Vagina (tissue), 2 donors: Measurements from ENCODE around the gene HECW1. TPM values are rescaled to one million over a fixed set of nuclear protein-coding genes. Genes with fewer than 3 reads are reported as not detected.

Experiments used
- DNase-seq, 2 donors: peaks; one replicate each; pipeline ENCODE4 v3.0.0-alpha.2; 2017; ENCODE audit errors: extremely low spot score in 2 of 2
- H3K27ac ChIP-seq: fragments of 200-600 bp; sonication (generic); one replicate; pipeline ENCODE4 v1.5.1; 2019
- H3K27me3 ChIP-seq: fragments of 200-600 bp; sonication (generic); one replicate; pipeline ENCODE4 v1.5.1; 2019
- H3K36me3 ChIP-seq, 2 donors: fragments of 200-600 bp; sonication (generic); one replicate each; pipeline ENCODE4 v1.5.1; 2017 to 2019
- H3K4me1 ChIP-seq: fragments of 200-600 bp; sonication (generic); one replicate; pipeline ENCODE4 v1.5.1; 2019
- H3K4me3 ChIP-seq, 2 donors: fragments of 200-600 bp; sonication (generic); 1 replicate in 1 of 2; 2 replicates in 1 of 2; pipeline ENCODE4 v1.5.1; 2016 to 2019
- H3K9me3 ChIP-seq: fragments of 200-600 bp; sonication (generic); one replicate; pipeline ENCODE4 v1.5.1; 2019
- POLR2A ChIP-seq, 2 donors: fragments of 450-650 bp; IDR thresholded peaks; one replicate each; pipeline ENCODE4 v1.6.1; 2017; ENCODE audit warnings: antibody characterized with exemption in 2 of 2, mild to moderate bottlenecking in 2 of 2, moderate library complexity in 2 of 2
- POLR2AphosphoS5 ChIP-seq, 2 donors: sonication (generic); formaldehyde crosslinking; IDR thresholded peaks; one replicate each; pipeline ENCODE4 v1.9.0; 2017; ENCODE audit warnings: antibody characterized with exemption in 2 of 2, mild to moderate bottlenecking in 2 of 2, low read depth in 1 of 2; ENCODE audit not compliant: insufficient read depth in 1 of 2
- intact Hi-C: fragments of 100-400 bp; cut with DNase I; formaldehyde crosslinking; loops from one replicate; pipeline ENCODE4 v1.15.1; 2023
- total RNA-seq: library from RNA; depleted of rRNA; stranded (reverse); fragments of >200 nt; gene quantifications from one replicate; pipeline ENCODE4 v1.2.3, GENCODE V29; 2016
- TF ChIP-seq, protein P1 (sequence below), 3 experiments: fragments of 450-650 bp in 2 of 3; fragments of 200-600 bp in 1 of 3; sonication (generic) in 1 of 3; IDR thresholded peaks; one replicate each; pipeline ENCODE4 v1.5.1; 2017 to 2019; ENCODE audit warnings: antibody characterized with exemption in 3 of 3, mild to moderate bottlenecking in 2 of 3, moderate library complexity in 2 of 3

The HECW1 gene
- total RNA-seq, 1 donor from 2014 or later = 2.5 TPM

DNA sequence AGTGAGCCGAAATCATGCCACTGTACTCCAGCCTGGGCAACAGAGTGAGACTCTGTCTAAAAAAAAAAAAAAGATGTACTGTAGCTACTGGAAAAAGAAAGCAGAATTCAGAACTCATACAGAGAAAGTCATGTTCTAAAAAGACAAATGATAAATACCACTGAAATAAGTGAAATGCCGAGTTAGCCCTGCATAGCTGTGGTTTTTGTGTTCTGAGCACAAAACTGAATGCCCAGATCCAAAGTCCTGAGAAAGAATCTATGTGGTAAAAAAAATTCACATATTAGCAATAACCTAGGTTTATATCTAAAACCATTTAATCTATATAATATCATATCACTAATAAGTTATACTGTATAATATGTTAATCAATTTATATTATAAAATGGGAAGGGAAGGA is 29.3 kb upstream of the HECW1 start:
- DNase-seq = no peak
- Histone ChIP-seq H3K36me3 (no peaks in the 10 kb centered on the region), H3K27me3 (no peaks in the 10 kb centered on the region), H3K4me1 (no peaks in the 10 kb centered on the region), H3K27ac (no peak overlapping the region), H3K9me3 (no peaks in the 10 kb centered on the region), H3K4me3 (no peak overlapping the region)
- TF ChIP-seq, protein P1, sequence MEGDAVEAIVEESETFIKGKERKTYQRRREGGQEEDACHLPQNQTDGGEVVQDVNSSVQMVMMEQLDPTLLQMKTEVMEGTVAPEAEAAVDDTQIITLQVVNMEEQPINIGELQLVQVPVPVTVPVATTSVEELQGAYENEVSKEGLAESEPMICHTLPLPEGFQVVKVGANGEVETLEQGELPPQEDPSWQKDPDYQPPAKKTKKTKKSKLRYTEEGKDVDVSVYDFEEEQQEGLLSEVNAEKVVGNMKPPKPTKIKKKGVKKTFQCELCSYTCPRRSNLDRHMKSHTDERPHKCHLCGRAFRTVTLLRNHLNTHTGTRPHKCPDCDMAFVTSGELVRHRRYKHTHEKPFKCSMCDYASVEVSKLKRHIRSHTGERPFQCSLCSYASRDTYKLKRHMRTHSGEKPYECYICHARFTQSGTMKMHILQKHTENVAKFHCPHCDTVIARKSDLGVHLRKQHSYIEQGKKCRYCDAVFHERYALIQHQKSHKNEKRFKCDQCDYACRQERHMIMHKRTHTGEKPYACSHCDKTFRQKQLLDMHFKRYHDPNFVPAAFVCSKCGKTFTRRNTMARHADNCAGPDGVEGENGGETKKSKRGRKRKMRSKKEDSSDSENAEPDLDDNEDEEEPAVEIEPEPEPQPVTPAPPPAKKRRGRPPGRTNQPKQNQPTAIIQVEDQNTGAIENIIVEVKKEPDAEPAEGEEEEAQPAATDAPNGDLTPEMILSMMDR (IDR thresholded peaks at IDR 0.05) = no peak
- intact Hi-C loops = no loop called here

DNA sequence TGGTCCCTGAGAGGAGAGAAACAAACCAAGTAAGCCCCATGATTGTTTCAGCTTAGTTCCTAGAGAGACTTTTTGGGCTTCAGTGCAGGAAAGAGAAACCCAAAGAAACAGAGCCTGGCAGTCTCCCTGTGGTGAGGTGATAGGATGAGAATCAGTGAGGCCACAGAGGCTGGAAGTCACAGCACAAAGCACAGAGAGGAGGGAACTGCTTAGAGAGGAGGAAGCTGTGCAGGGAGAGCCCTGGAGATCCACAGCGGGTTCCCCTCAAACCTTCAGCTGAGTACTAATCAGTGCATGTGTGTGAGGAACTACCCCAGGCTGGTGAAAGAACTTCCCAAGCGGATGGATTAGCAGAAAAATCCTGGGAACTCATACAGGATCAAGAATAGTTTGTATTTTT is 27.4 kb upstream of the HECW1 start:
- no peaks in the 10 kb centered on the region for H3K27me3 ChIP-seq
- no peaks in the 10 kb centered on the region for H3K4me1 ChIP-seq
- TF ChIP-seq POLR2AphosphoS5 (IDR thresholded peaks at IDR 0.05; ENCODE audit: insufficient read depth in 1 of 2, low read depth in 1 of 2) (no peak), POLR2A (IDR thresholded peaks at IDR 0.05) (no peak)
- TF ChIP-seq, protein P1 (IDR thresholded peaks at IDR 0.05) = no peak
- no peaks in the 10 kb centered on the region for H3K36me3 ChIP-seq
- no peak overlapping the region for H3K27ac ChIP-seq
- DNase-seq = no peak
- no peaks in the 10 kb centered on the region for H3K9me3 ChIP-seq
- intact Hi-C loops = no loop called here
- H3K4me3 ChIP-seq = no peak overlapping the region

DNA sequence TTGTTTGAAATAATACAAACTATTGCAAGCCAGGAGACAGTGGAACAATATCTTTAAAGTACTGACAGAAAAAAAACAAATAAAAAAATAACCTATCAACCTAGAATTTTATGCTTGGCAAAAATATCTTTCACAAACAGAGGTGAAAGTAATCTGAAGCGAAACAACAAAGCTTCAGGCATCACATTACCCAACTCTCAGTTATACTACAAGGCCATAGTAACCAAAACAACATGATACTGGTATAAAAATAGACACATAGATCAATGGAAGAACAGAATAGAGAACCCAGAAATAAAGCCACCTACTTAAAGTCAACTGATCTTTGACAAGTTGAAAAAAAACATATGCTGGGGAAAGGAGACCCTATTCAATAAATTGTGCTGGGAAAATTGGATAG is 26.5 kb upstream of the HECW1 start:
- no peak for DNase-seq
- TF ChIP-seq POLR2A (IDR thresholded peaks at IDR 0.05) = no peak
- TF ChIP-seq, protein P1 (IDR thresholded peaks at IDR 0.05) = no peak
- no peak for TF ChIP-seq POLR2AphosphoS5 (IDR thresholded peaks at IDR 0.05; ENCODE audit: insufficient read depth in 1 of 2, low read depth in 1 of 2)
- H3K27me3 ChIP-seq = no peaks in the 10 kb centered on the region
- H3K27ac ChIP-seq = no peak overlapping the region
- no peak overlapping the region for H3K4me3 ChIP-seq
- no peaks in the 10 kb centered on the region for H3K9me3 ChIP-seq
- no peaks in the 10 kb centered on the region for H3K36me3 ChIP-seq
- H3K4me1 ChIP-seq = no peaks in the 10 kb centered on the region
- intact Hi-C loops = no loop called here

DNA sequence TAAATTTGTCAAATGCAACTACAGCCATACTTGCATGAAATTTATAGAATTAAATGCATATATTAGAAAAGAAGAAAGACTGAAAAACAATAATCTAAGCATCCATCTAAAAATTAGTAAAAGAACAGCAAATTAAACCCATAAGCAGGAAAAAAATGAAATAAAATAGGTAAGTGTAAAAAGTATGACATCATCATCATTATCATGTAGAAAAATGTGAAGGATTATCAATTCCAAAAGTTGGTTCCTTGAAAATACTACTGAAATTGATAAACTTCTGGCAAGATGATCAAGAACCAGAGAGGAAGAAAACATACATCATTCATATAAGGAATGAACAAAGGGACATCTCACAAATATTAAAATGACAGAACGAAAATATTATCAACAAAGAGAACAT is 19.6 kb upstream of the HECW1 start:
- TF ChIP-seq, protein P1 (IDR thresholded peaks at IDR 0.05) = no peak
- no peak for TF ChIP-seq POLR2A (IDR thresholded peaks at IDR 0.05)
- TF ChIP-seq POLR2AphosphoS5 (IDR thresholded peaks at IDR 0.05; ENCODE audit: insufficient read depth in 1 of 2, low read depth in 1 of 2) = no peak
- Histone ChIP-seq H3K9me3 (no peaks in the 10 kb centered on the region), H3K36me3 (no peaks in the 10 kb centered on the region), H3K27me3 (no peaks in the 10 kb centered on the region), H3K4me3 (no peak overlapping the region), H3K4me1 (no peaks in the 10 kb centered on the region), H3K27ac (no peak overlapping the region)
- DNase-seq = no peak
- intact Hi-C loops = no loop called here

DNA sequence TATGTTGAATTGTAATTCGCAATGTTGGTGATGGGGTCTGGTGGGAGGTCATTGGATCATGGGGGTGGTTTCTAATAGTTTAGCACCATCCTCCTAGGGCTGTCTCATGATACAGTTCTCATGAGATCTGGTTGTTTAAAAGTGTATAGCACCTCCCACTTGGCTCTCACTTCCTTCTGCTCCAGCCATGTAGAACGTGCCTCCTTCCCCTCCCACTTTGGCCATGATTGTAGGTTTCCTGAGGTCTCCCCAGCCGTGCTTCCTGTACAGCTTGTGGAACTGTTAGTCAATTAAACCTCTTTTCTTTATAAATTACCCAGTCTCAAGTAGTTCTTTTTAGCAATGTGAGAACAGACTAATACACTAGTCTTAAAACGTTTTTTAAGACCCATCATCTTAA is 15.6 kb upstream of the HECW1 start:
- H3K9me3 ChIP-seq = no peaks in the 10 kb centered on the region
- H3K27ac ChIP-seq = no peak overlapping the region
- no peaks in the 10 kb centered on the region for H3K36me3 ChIP-seq
- H3K4me3 ChIP-seq = no peak overlapping the region
- H3K4me1 ChIP-seq = no peaks in the 10 kb centered on the region
- no peaks in the 10 kb centered on the region for H3K27me3 ChIP-seq
- no peak for DNase-seq
- no peak for TF ChIP-seq POLR2AphosphoS5 (IDR thresholded peaks at IDR 0.05; ENCODE audit: insufficient read depth in 1 of 2, low read depth in 1 of 2)
- no peak for TF ChIP-seq POLR2A (IDR thresholded peaks at IDR 0.05)
- TF ChIP-seq, protein P1 (IDR thresholded peaks at IDR 0.05) = no peak
- intact Hi-C loops = no loop called here
